A549 (cell line): ENCODE measurements around the gene ATP6V0C. TPM values are rescaled to one million over a fixed set of nuclear protein-coding genes. Genes with fewer than 3 reads are reported as not detected.

Experiments
- ATAC-seq, 2 experiments: fragments of 200-7000 bp in 1 of 2; fragments of >200 bp in 1 of 2; cut with Nextera tagmentation in 1 of 2; cut with Tn5 transposase in 1 of 2; 3 replicates each; pipeline versions ENCODE4 v1.8.0 to v1.9.1; 2018 to 2020; ENCODE audit warnings: mild to moderate bottlenecking in 1 of 2, moderate library complexity in 1 of 2
- CTCF ChIA-PET: fragments of 300-600 bp; sonication (Branson Sonifier 250); formaldehyde crosslinking; extraction: SDS; loops from one replicate; lab custom pipeline; 2021; ENCODE audit warnings: antibody characterized with exemption, inconsistent platforms; lab: Yijun Ruan, JAX
- POLR2A ChIA-PET: fragments of 350-600 bp; formaldehyde crosslinking; extraction: SDS; loops from one replicate; lab custom pipeline; 2021; ENCODE audit warnings: antibody characterized with exemption, inconsistent platforms; lab: Yijun Ruan, JAX
- DNase-seq, 2 experiments: peaks; one replicate each; pipeline versions ENCODE4 v3.0.0 to v3.0.0-alpha.2; 2011 to 2016; ENCODE audit warnings: low read depth in 1 of 2, low spot score in 1 of 2
- FAIRE-seq: peaks from 2 replicates; lab custom pipeline; 2011; peaks lifted over from hg19 to GRCh38; lab: Jason Lieb, UNC
- H3K27ac ChIP-seq, 2 experiments: fragments of >200 bp; sonication (Bioruptor Twin); formaldehyde crosslinking; 3 replicates each; pipeline ENCODE4 v1.5.1; 2016 to 2017
- H3K4me1 ChIP-seq: fragments of >200 bp; sonication (Bioruptor Twin); formaldehyde crosslinking; 3 replicates; pipeline ENCODE4 v1.6.1; 2016
- H3K4me2 ChIP-seq: fragments of >200 bp; sonication (Bioruptor Twin); formaldehyde crosslinking; 3 replicates; pipeline ENCODE4 v1.6.1; 2016
- H3K4me3 ChIP-seq: fragments of >200 bp; sonication (Bioruptor Twin); formaldehyde crosslinking; 3 replicates; pipeline ENCODE4 v1.5.1; 2016
- H3K9me3 ChIP-seq: fragments of >200 bp; sonication (Bioruptor Twin); formaldehyde crosslinking; 3 replicates; pipeline ENCODE4 v1.6.1; 2016
- ATOH8 ChIP-seq: fragments of 250-450 bp; sonication (Bioruptor Pico); IDR thresholded peaks from 2 replicates; pipeline ENCODE4 v1.5.0; 2020; ENCODE audit warnings: low read depth, mild to moderate bottlenecking, moderate library complexity
- CBX2 ChIP-seq: fragments of 200-600 bp; sonication (generic); IDR thresholded peaks from 2 replicates; pipeline ENCODE4 v1.6.1; 2016; ENCODE audit warnings: low read depth, mild to moderate bottlenecking, borderline replicate concordance
- CEBPB ChIP-seq, 2 experiments: fragments of >200 bp in 1 of 2; sonication (Bioruptor Twin) in 1 of 2; formaldehyde crosslinking in 1 of 2; IDR thresholded peaks; 2 replicates each; pipeline ENCODE4 v1.6.1; 2012 to 2016
- EHF ChIP-seq: fragments of 250-450 bp; sonication (Bioruptor Pico); IDR thresholded peaks from 2 replicates; pipeline ENCODE4 v1.5.0; 2020; ENCODE audit warnings: mild to moderate bottlenecking
- FOSB ChIP-seq: fragments of 250-450 bp; sonication (Bioruptor Pico); IDR thresholded peaks from 2 replicates; pipeline ENCODE4 v1.5.0; 2020; ENCODE audit warnings: mild to moderate bottlenecking, moderate library complexity
- FOSL2 ChIP-seq, 2 experiments: fragments of 450-650 bp in 1 of 2; fragments of >200 bp in 1 of 2; sonication (Bioruptor Twin) in 1 of 2; formaldehyde crosslinking; IDR thresholded peaks; 2 replicates each; pipeline versions ENCODE4 v1.5.0 to v1.6.1; 2016 to 2020; ENCODE audit warnings: mild to moderate bottlenecking in 1 of 2, moderate library complexity in 1 of 2
- FOXS1 ChIP-seq: fragments of 250-450 bp; sonication (Bioruptor Pico); IDR thresholded peaks from 2 replicates; pipeline ENCODE4 v1.5.0; 2020; ENCODE audit warnings: mild to moderate bottlenecking, moderate library complexity
- GATA3 ChIP-seq: IDR thresholded peaks from 2 replicates; pipeline ENCODE4 v1.6.1; 2012; ENCODE audit warnings: borderline replicate concordance
- HDAC2 ChIP-seq: fragments of 200-600 bp; sonication (generic); IDR thresholded peaks from 2 replicates; pipeline ENCODE4 v1.6.1; 2016
- HEYL ChIP-seq: fragments of 250-450 bp; sonication (Bioruptor Pico); IDR thresholded peaks from 2 replicates; pipeline ENCODE4 v1.8.0; 2021; ENCODE audit warnings: mild to moderate bottlenecking, moderate library complexity
- HOXB5 ChIP-seq: fragments of 250-450 bp; sonication (Bioruptor Pico); IDR thresholded peaks from 2 replicates; pipeline ENCODE4 v1.5.0; 2020; ENCODE audit warnings: mild to moderate bottlenecking, moderate library complexity
- KDM1A ChIP-seq: fragments of 200-600 bp; sonication (generic); IDR thresholded peaks from 2 replicates; pipeline ENCODE4 v1.6.1; 2016; ENCODE audit warnings: low read depth, mild to moderate bottlenecking
- MAX ChIP-seq: IDR thresholded peaks from 2 replicates; pipeline ENCODE4 v1.6.1; 2012
- MAZ ChIP-seq: fragments of 150-350 bp; IDR thresholded peaks from 2 replicates; pipeline ENCODE4 v1.6.1; 2014; ENCODE audit warnings: antibody characterized with exemption, low read depth, low read length, borderline replicate concordance
- PHF8 ChIP-seq: fragments of 200-600 bp; sonication (generic); IDR thresholded peaks from 2 replicates; pipeline ENCODE4 v1.6.1; 2016; ENCODE audit warnings: low read depth, mild to moderate bottlenecking, antibody characterized with exemption, moderate library complexity, borderline replicate concordance
- POLR2A ChIP-seq: IDR thresholded peaks from 2 replicates; pipeline ENCODE4 v1.6.1; 2012; ENCODE audit warnings: mild to moderate bottlenecking, low read length
- RAD21 ChIP-seq, 2 experiments: fragments of >200 bp in 1 of 2; sonication (Bioruptor Twin) in 1 of 2; formaldehyde crosslinking in 1 of 2; IDR thresholded peaks in 1 of 2; conservative IDR thresholded peaks in 1 of 2; 2 replicates in 1 of 2; 3 replicates in 1 of 2; pipeline ENCODE4 v1.6.1; 2012 to 2018; ENCODE audit warnings: inconsistent platforms in 1 of 2
- RNF2 ChIP-seq: fragments of 200-600 bp; sonication (generic); IDR thresholded peaks from 2 replicates; pipeline ENCODE4 v1.6.1; 2016; ENCODE audit warnings: low read depth, mild to moderate bottlenecking, antibody characterized with exemption, moderate library complexity, borderline replicate concordance
- ZFP36 ChIP-seq: fragments of 450-650 bp; IDR thresholded peaks from 2 replicates; pipeline ENCODE4 v1.6.1; 2014; ENCODE audit warnings: borderline replicate concordance; ENCODE audit not compliant: partially characterized antibody
- WGBS: methylation state at CpG from one replicate; pipeline ENCODE4 v1.1.6; 2017; ENCODE audit errors: missing lambda C conversion rate; 5-methylcytosine and 5-hydroxymethylcytosine counted together
- polyA plus RNA-seq, 4 experiments: library from polyadenylated mRNA; depleted of rRNA in 3 of 4; stranded (reverse); fragments of >200 nt; fragmentation: RNase III in 1 of 4; extraction: RNeasy Plus Mini Kit Qiagen cat#74134 plus additional on column Dnase treatment in 1 of 4; gene quantifications; 2 replicates in 3 of 4; 3 replicates in 1 of 4; pipeline ENCODE4 v1.2.3, GENCODE V29; 2011 to 2017
- TF ChIP-seq, protein P1 (sequence below): IDR thresholded peaks from 2 replicates; pipeline ENCODE4 v1.6.1; 2012
- TF ChIP-seq, protein P2 (sequence below): fragments of >200 bp; sonication (Bioruptor Twin); formaldehyde crosslinking; IDR thresholded peaks from 2 replicates; pipeline ENCODE4 v1.6.1; 2016

The ATP6V0C gene
- polyA plus RNA-seq, 2 of the 4 experiments (the other 2 are of a cell fraction): 9.4 to 153 TPM

DNA sequence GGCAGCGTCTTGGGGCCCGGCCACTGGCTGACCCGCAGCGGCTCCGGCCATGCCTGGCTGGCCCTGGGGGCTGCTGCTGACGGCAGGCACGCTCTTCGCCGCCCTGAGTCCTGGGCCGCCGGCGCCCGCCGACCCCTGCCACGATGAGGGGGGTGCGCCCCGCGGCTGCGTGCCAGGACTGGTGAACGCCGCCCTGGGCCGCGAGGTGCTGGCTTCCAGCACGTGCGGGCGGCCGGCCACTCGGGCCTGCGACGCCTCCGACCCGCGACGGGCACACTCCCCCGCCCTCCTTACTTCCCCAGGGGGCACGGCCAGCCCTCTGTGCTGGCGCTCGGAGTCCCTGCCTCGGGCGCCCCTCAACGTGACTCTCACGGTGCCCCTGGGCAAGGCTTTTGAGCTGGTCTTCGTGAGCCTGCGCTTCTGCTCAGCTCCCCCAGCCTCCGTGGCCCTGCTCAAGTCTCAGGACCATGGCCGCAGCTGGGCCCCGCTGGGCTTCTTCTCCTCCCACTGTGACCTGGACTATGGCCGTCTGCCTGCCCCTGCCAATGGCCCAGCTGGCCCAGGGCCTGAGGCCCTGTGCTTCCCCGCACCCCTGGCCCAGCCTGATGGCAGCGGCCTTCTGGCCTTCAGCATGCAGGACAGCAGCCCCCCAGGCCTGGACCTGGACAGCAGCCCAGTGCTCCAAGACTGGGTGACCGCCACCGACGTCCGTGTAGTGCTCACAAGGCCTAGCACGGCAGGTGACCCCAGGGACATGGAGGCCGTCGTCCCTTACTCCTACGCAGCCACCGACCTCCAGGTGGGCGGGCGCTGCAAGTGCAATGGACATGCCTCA is 41.9 kb upstream of the ATP6V0C start:
- H3K4me2 ChIP-seq: peak overlapping the region; percentile 29; the same call in 1 of the 3 replicates
- H3K4me1 ChIP-seq: peaks cover 45% of the 10 kb centered on the region
- ChIA-PET POLR2A (no interaction called here), CTCF (interaction anchor here (1.3 kb wide), 1 partner anchor 32 kb away, joined by 3 read pairs; no protein-coding TSS in a partner anchor)
- H3K4me3 ChIP-seq: no peak overlapping the region
- ATAC-seq: no peak
- DNase-seq: no peak
- TF ChIP-seq, protein P1, sequence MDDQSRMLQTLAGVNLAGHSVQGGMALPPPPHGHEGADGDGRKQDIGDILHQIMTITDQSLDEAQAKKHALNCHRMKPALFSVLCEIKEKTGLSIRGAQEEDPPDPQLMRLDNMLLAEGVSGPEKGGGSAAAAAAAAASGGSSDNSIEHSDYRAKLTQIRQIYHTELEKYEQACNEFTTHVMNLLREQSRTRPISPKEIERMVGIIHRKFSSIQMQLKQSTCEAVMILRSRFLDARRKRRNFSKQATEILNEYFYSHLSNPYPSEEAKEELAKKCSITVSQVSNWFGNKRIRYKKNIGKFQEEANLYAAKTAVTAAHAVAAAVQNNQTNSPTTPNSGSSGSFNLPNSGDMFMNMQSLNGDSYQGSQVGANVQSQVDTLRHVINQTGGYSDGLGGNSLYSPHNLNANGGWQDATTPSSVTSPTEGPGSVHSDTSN: peak; percentile 27; the same call in 1 of the 2 replicates
- no peak for TF ChIP-seq FOSB (CRISPR knock-in tag)
- no peaks in the 10 kb centered on the region for H3K9me3 ChIP-seq
- FAIRE-seq: no peak
- WGBS: 93% methylated on average over 25 of the region's 61 CpGs
- H3K27ac ChIP-seq: no peak overlapping the region

GRCh38 chr16:2472488-2472864 is 41.3 kb upstream of the ATP6V0C start:
- CTCF ChIA-PET: interaction anchor here (0.8 to 1.3 kb wide), 4 partner anchors 10 to 221 kb away, joined by 3 to 4 read pairs (median 3); partner anchors contain the start of genes CCNF and ECI1
- POLR2A ChIA-PET: no interaction called here
- WGBS: 97% methylated on average over 17 of the region's 27 CpGs
- TF ChIP-seq ATOH8 (CRISPR knock-in tag) (no peak), EHF (no peak), POLR2A (peak; percentile 20; the same call in 1 of the 2 replicates)
- TF ChIP-seq, all 56 proteins: peak for 1
- no peak for FAIRE-seq
- no peak for DNase-seq
- Histone ChIP-seq H3K4me1 (peaks cover 42% of the 10 kb centered on the region), H3K4me3 (no peak overlapping the region), H3K9me3 (no peaks in the 10 kb centered on the region), H3K4me2 (no peak overlapping the region), H3K27ac (no peak overlapping the region)
- no peak for ATAC-seq

GRCh38 chr16:2472885-2473445 is 40.8 kb upstream of the ATP6V0C start:
- H3K4me1 ChIP-seq: peaks cover 41% of the 10 kb centered on the region
- no peak for ATAC-seq
- H3K27ac ChIP-seq: peak overlapping the region; percentile 97 to 99; a peak in 5 of 6 replicates
- TF ChIP-seq EHF (no peak), HOXB5 (CRISPR knock-in tag) (no peak), KDM1A (no peak), RAD21 (conservative IDR thresholded peaks at IDR 0.05 in 1 of 2, IDR thresholded peaks at IDR 0.05 in 1 of 2) (no peak), GATA3 (no peak), CEBPB (IDR thresholded peaks at IDR 0.05) (no peak), PHF8 (no peak), MAZ (no peak), HDAC2 (no peak), RNF2 (no peak), FOSL2 (IDR thresholded peaks at IDR 0.05) (no peak), FOSL2 (CRISPR knock-in tag; IDR thresholded peaks at IDR 0.05) (no peak), FOXS1 (CRISPR knock-in tag) (no peak), CBX2 (no peak), MAX (no peak), ZFP36 (no peak), HEYL (CRISPR knock-in tag) (no peak)
- TF ChIP-seq, protein P2, sequence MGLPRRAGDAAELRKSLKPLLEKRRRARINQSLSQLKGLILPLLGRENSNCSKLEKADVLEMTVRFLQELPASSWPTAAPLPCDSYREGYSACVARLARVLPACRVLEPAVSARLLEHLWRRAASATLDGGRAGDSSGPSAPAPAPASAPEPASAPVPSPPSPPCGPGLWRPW: no peak
- TF ChIP-seq, all 56 proteins: peak for 0
- CTCF ChIA-PET: interaction anchor here (0.6 to 2.8 kb wide), 8 partner anchors 10 to 221 kb away, joined by 3 to 17 read pairs (median 4); partner anchors contain the start of genes ABCA3, CCNF, ECI1 and TEDC2
- WGBS: 88% methylated on average over 14 of the region's 14 CpGs
- Histone ChIP-seq H3K4me2 (peak overlapping the region; percentile 100), H3K9me3 (no peaks in the 10 kb centered on the region), H3K4me3 (peak overlapping the region; percentile 98)
- POLR2A ChIA-PET: interaction anchor here (0.6 kb wide), 1 partner anchor 204 kb away, joined by 4 read pairs; no protein-coding TSS in a partner anchor
- DNase-seq (no peak), FAIRE-seq (no peak)
